ENCODE results near the gene LRRFIP2.

- TF ChIP-seq CTCF (IDR thresholded peaks at IDR 0.05) (no peak), POLR2A (IDR thresholded peaks at IDR 0.05) (no peak)
These were observed 116.3 kb downstream of the LRRFIP2 start for GRCh38 chr3:37058117-37058516.
